Endothelial cell of umbilical vein (primary cell): Measurements from ENCODE around the gene TTL. TPM values are rescaled to one million over a fixed set of nuclear protein-coding genes. Genes with fewer than 3 reads are reported as not detected.
A peak's percentile ranks its signal among the peaks of the same experiment; 100 is the strongest.

Experiments
- BruUV-seq: library from RNA; stranded (reverse); fragments of 400-500 nt; replicated peaks from 2 replicates; lab custom pipeline; 2021; lab: Mats Ljungman, UMichigan
- CTCF ChIA-PET: fragments of 300-600, 350-600 bp; sonication (Branson Sonifier 250); formaldehyde crosslinking; loops from one replicate; lab custom pipeline; 2021; ENCODE audit warnings: antibody characterized with exemption, inconsistent platforms; lab: Charles Lee
- POLR2A ChIA-PET: fragments of 300-600, 350-600 bp; sonication (Branson Sonifier 250); formaldehyde crosslinking; loops from one replicate; lab custom pipeline; 2021; ENCODE audit warnings: antibody characterized with exemption, inconsistent platforms; lab: Charles Lee
- DNase-seq: peaks from one replicate; pipeline ENCODE4 v3.0.0-alpha.2; 2011; ENCODE audit warnings: low read depth, low spot score
- FAIRE-seq: peaks from 2 replicates; lab custom pipeline; 2011; peaks lifted over from hg19 to GRCh38; lab: Jason Lieb, UNC
- H2AFZ ChIP-seq: 2 replicates; pipeline ENCODE4 v1.6.0; 2012; ENCODE audit warnings: low read depth, low read length, control low read depth, inconsistent platforms
- H3K27ac ChIP-seq: 2 replicates; pipeline ENCODE4 v1.5.1; 2011; ENCODE audit warnings: low read depth, mild to moderate bottlenecking, control low read depth, low read length, moderate library complexity; ENCODE audit not compliant: insufficient read depth
- H3K27me3 ChIP-seq, 2 experiments: 2 replicates each; pipeline versions ENCODE4 v1.6.0 to v1.6.1; 2011; ENCODE audit warnings: low read length in 2 of 2, mixed read lengths in 1 of 2; ENCODE audit not compliant: control insufficient read depth in 2 of 2, insufficient read depth in 2 of 2
- H3K36me3 ChIP-seq, 2 experiments: 2 replicates in 1 of 2; 3 replicates in 1 of 2; pipeline ENCODE4 v1.5.1; 2011; ENCODE audit warnings: low read length in 2 of 2, mild to moderate bottlenecking in 1 of 2, moderate library complexity in 1 of 2; ENCODE audit not compliant: control insufficient read depth in 2 of 2, insufficient read depth in 2 of 2; ENCODE audit errors: extremely low read depth in 1 of 2
- H3K4me1 ChIP-seq: 3 replicates; pipeline ENCODE4 v1.5.1; 2011; ENCODE audit warnings: mild to moderate bottlenecking, low read length; ENCODE audit not compliant: control insufficient read depth, insufficient read depth; ENCODE audit errors: extremely low read depth
- H3K4me2 ChIP-seq: 2 replicates; pipeline ENCODE4 v1.6.1; 2011; ENCODE audit warnings: low read length, control low read depth, mixed read lengths; ENCODE audit not compliant: insufficient read depth
- H3K4me3 ChIP-seq, 3 experiments: fragments of 200-600 bp in 1 of 3; sonication (generic), shearing (Covaris generic) in 1 of 3; replicated peaks in 1 of 3; 2 replicates each; pipeline ENCODE4 v1.5.1; 2011 to 2016; ENCODE audit warnings: control low read depth in 3 of 3, low read length in 3 of 3, mild to moderate bottlenecking in 2 of 3, inconsistent platforms in 1 of 3, low read depth in 1 of 3, moderate library complexity in 1 of 3; ENCODE audit not compliant: insufficient read depth in 1 of 3
- H3K79me2 ChIP-seq: 2 replicates; pipeline ENCODE4 v1.6.0; 2012; ENCODE audit warnings: low read length, inconsistent platforms; ENCODE audit not compliant: control insufficient read depth, insufficient read depth
- H3K9ac ChIP-seq: replicated peaks from 2 replicates; pipeline ENCODE3; 2011; ENCODE audit warnings: low read length, control low read depth; ENCODE audit not compliant: insufficient read depth; ENCODE audit errors: extremely low read depth
- H3K9me1 ChIP-seq: replicated peaks from 3 replicates; pipeline ENCODE4 v1.6.0; 2011; ENCODE audit warnings: mild to moderate bottlenecking, low read length; ENCODE audit not compliant: control insufficient read depth, insufficient read depth; ENCODE audit errors: extremely low read depth
- H3K9me3 ChIP-seq: replicated peaks from 2 replicates; pipeline ENCODE4 v1.5.1; 2012; ENCODE audit warnings: low read length, inconsistent platforms; ENCODE audit not compliant: control insufficient read depth, insufficient read depth
- H4K20me1 ChIP-seq: replicated peaks from 2 replicates; pipeline ENCODE3; 2011; ENCODE audit warnings: mild to moderate bottlenecking, low read length; ENCODE audit not compliant: control insufficient read depth, insufficient read depth; ENCODE audit errors: extremely low read depth
- CTCF ChIP-seq, 2 donors: IDR thresholded peaks; 1 replicate in 1 of 2; 2 replicates in 1 of 2; pipeline ENCODE4 v1.5.1; 2011; ENCODE audit warnings: low read length in 2 of 2, mild to moderate bottlenecking in 2 of 2, moderate library complexity in 2 of 2, control low read depth in 1 of 2, inconsistent platforms in 1 of 2, low read depth in 1 of 2; ENCODE audit not compliant: insufficient read depth in 1 of 2; ENCODE audit errors: extremely low read depth in 1 of 2
- EZH2 ChIP-seq: IDR thresholded peaks from 2 replicates; pipeline ENCODE4 v1.6.1; 2012; ENCODE audit warnings: borderline replicate concordance, low read depth, mild to moderate bottlenecking, moderate library complexity, low read length, inconsistent platforms; ENCODE audit not compliant: severe bottlenecking
- FOS ChIP-seq: IDR thresholded peaks from 2 replicates; pipeline ENCODE4 v1.6.1; 2011; ENCODE audit warnings: mild to moderate bottlenecking, low read length, moderate library complexity, borderline replicate concordance; ENCODE audit not compliant: insufficient read depth
- GATA2 ChIP-seq: IDR thresholded peaks from 2 replicates; pipeline ENCODE4 v1.7.0; 2011; ENCODE audit warnings: low read depth, mild to moderate bottlenecking, moderate library complexity, mixed read lengths, low read length; ENCODE audit not compliant: insufficient read length, insufficient read depth
- JUN ChIP-seq: IDR thresholded peaks from 2 replicates; pipeline ENCODE4 v1.6.1; 2011; ENCODE audit warnings: borderline replicate concordance, low read depth; ENCODE audit not compliant: insufficient read length, insufficient read depth
- MYC ChIP-seq: IDR thresholded peaks from one replicate; pipeline ENCODE4 v1.6.1; 2011; ENCODE audit warnings: mild to moderate bottlenecking, low read depth, low read length
- POLR2A ChIP-seq: IDR thresholded peaks from 2 replicates; pipeline ENCODE4 v1.6.1; 2012; ENCODE audit warnings: low read depth, mild to moderate bottlenecking, control low read depth, low read length
- POLR2AphosphoS5 ChIP-seq: IDR thresholded peaks from 2 replicates; pipeline ENCODE4 v1.6.1; 2012; ENCODE audit warnings: low read depth, mild to moderate bottlenecking, control low read depth, low read length, moderate library complexity; ENCODE audit not compliant: insufficient read depth
- dilution Hi-C: fragments of 300-500 bp; cut with MboI; formaldehyde crosslinking; loops from one replicate; pipeline ENCODE4 v1.15.0; 2019; ENCODE audit warnings: low sequenced_read_pairs; ENCODE audit not compliant: extremely low pct_ligation_motif_present
- intact Hi-C: fragments of 100-400 bp; cut with micrococcal nuclease; formaldehyde crosslinking; loops from one replicate; pipeline ENCODE4 v1.10.0; 2022
- polyA plus RNA-seq, 4 experiments: library from polyadenylated mRNA; depleted of rRNA in 3 of 4; stranded (reverse) in 3 of 4; unstranded in 1 of 4; fragments of >200 nt; gene quantifications; 2 replicates each; pipeline versions ENCODE4 v1.2.1 to v1.2.3, GENCODE V29; 2011 to 2012; ENCODE audit warnings: missing spikeins in 1 of 4
- total RNA-seq: library from RNA; stranded (reverse); gene quantifications from 2 replicates; pipeline ENCODE4 v1.2.3, GENCODE V29; 2021
- TF ChIP-seq, protein P1 (sequence below): IDR thresholded peaks from 2 replicates; pipeline ENCODE4 v1.6.1; 2011; ENCODE audit not compliant: insufficient read depth, insufficient read length

The TTL gene
- total and polyA plus RNA-seq, 2 donors (not counting 3 experiments of a cell fraction or from before 2014, with no cell fraction given), result 21.9 to 66.8 TPM

GRCh38 chr2:112481050-112481527 lies 867 bp upstream of the TTL start:
- Histone ChIP-seq H2AFZ (peak overlapping the region; percentile 60), H3K4me3 (peak overlapping the region; percentile 49 to 90 (median 61)), H4K20me1 (no peaks in the 10 kb centered on the region), H3K27ac (peak overlapping the region; percentile 45), H3K9me1 (no peaks in the 10 kb centered on the region), H3K79me2 (peaks cover 31% of the 10 kb centered on the region), H3K4me1 (peaks cover 10% of the 10 kb centered on the region), H3K9ac (peak overlapping the region; percentile 14), H3K4me2 (peak overlapping the region; percentile 62), H3K36me3 (peaks cover 0 to 2% of the 10 kb centered on the region in 2 experiments), H3K27me3 (no peaks in the 10 kb centered on the region), H3K9me3 (no peaks in the 10 kb centered on the region)
- ChIA-PET POLR2A (no interaction called here), CTCF (interaction anchor here (0.6 to 3.4 kb wide), 11 partner anchors 8 to 246 kb away, joined by 3 to 20 read pairs (median 5); no protein-coding TSS in a partner anchor)
- peak; percentile 15 for TF ChIP-seq MYC
- no peak for TF ChIP-seq GATA2
- TF ChIP-seq, protein P1, sequence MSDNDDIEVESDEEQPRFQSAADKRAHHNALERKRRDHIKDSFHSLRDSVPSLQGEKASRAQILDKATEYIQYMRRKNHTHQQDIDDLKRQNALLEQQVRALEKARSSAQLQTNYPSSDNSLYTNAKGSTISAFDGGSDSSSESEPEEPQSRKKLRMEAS, result peak; percentile 35
- no peak for TF ChIP-seq POLR2AphosphoS5
- no peak for TF ChIP-seq FOS
- TF ChIP-seq JUN, result no peak
- TF ChIP-seq CTCF (IDR thresholded peaks at IDR 0.05; ENCODE audit: extremely low read depth in 1 of 2, insufficient read depth in 1 of 2, low read depth in 1 of 2, low read length in 2 of 2), result peak; percentile 80 to 92
- no peak for TF ChIP-seq EZH2
- no peak for TF ChIP-seq POLR2A
- dilution Hi-C loops, result no loop called here
- FAIRE-seq, result peak; percentile 87
- peak; percentile 85 for DNase-seq
- no TSS peak for BruUV-seq
- intact Hi-C loops, result loop anchor here (1.0 kb wide), 3 partner anchors 62 to 245 kb away; no protein-coding TSS in a partner anchor
